ENCODE results near the gene MAP3K3.
A peak's percentile ranks its signal among the peaks of the same experiment; 100 is the strongest.

MAP3K3 gene

DNA sequence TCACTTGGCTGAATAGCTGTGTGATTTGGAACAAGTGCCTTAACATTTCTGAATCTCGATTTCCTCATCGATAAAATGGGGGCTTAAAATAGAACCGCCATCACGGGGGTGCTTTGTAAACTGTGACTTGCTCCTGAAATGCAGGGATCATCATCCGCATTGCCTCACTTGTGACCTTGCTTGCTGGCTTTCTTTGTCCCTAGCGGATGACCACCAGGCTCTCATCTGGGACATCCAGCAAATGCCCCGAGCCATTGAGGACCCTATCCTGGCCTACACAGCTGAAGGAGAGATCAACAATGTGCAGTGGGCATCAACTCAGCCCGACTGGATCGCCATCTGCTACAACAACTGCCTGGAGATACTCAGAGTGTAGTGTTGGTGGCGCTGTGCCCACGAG, 33.4 kb upstream of the MAP3K3 start:
- no peak overlapping the region for H3K27ac ChIP-seq
- TF ChIP-seq, protein P1, sequence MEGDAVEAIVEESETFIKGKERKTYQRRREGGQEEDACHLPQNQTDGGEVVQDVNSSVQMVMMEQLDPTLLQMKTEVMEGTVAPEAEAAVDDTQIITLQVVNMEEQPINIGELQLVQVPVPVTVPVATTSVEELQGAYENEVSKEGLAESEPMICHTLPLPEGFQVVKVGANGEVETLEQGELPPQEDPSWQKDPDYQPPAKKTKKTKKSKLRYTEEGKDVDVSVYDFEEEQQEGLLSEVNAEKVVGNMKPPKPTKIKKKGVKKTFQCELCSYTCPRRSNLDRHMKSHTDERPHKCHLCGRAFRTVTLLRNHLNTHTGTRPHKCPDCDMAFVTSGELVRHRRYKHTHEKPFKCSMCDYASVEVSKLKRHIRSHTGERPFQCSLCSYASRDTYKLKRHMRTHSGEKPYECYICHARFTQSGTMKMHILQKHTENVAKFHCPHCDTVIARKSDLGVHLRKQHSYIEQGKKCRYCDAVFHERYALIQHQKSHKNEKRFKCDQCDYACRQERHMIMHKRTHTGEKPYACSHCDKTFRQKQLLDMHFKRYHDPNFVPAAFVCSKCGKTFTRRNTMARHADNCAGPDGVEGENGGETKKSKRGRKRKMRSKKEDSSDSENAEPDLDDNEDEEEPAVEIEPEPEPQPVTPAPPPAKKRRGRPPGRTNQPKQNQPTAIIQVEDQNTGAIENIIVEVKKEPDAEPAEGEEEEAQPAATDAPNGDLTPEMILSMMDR (conservative IDR thresholded peaks at IDR 0.05) = no peak
- no peak for TF ChIP-seq ZFX (IDR thresholded peaks at IDR 0.05)

DNA sequence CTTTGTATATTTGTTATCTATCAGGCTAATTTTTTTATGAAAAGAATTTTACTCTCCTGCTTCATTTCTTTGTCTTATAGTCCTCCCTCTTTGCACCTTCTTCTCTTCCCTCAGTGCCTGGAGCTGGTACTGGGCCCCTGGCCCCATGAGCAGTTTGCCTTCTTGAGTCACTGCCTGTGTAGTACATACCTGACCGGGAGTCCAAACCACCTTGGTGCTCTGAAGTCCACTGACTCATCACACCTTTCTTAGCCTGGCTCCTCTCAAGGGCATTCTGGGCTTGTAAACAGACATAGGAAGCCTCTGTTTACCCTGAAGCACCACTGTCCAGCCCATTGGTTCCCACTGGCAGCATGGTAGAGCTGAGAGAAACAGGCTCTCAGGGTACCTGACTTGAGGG, 32.6 kb upstream of the MAP3K3 start:
- H3K27ac ChIP-seq = no peak overlapping the region
- TF ChIP-seq ZFX (IDR thresholded peaks at IDR 0.05) = no peak

DNA sequence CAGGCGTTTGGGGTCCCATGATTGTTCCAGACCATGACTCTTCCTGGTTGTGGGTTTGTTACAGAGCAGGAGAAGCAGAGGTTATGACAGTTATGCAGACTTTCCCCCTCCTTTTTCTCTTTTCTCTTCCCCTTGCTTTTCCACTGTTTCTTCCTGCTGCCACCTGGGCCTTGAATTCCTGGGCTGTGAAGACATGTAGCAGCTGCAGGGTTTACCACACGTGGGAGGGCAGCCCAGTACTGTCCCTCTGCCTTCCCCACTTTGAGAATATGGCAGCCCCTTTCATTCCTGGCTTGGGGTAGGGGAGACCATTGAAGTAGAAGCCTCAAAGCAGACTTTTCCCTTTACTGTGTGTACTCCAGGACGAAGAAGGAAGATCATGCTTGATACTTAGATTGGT, 29.4 kb upstream of the MAP3K3 start:
- H3K27ac ChIP-seq = no peak overlapping the region
- TF ChIP-seq, protein P1 (conservative IDR thresholded peaks at IDR 0.05) = no peak
- no peak for TF ChIP-seq ZFX (IDR thresholded peaks at IDR 0.05)

DNA sequence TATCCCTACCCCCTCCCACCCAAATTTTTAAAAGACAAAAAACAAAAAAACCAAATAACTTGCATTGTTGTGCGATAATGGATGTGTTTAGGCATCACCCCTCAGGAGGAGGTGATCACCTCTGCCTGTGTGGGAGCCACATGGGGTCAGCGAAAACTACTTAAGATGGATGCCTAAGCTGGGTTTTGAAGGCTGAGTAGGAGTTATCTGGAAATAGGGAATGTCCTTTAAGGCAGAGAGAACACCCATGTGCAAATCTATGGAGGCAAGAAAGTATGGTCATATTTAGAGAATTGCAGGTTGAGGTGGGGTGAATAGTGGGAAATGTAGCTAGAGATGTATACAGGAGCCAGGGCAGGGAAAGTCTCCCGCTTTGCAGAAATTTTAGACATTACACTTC, 27.1 kb upstream of the MAP3K3 start:
- no peak overlapping the region for H3K27ac ChIP-seq
- TF ChIP-seq, protein P1 (conservative IDR thresholded peaks at IDR 0.05) = no peak
- TF ChIP-seq ZFX (IDR thresholded peaks at IDR 0.05) = no peak

DNA sequence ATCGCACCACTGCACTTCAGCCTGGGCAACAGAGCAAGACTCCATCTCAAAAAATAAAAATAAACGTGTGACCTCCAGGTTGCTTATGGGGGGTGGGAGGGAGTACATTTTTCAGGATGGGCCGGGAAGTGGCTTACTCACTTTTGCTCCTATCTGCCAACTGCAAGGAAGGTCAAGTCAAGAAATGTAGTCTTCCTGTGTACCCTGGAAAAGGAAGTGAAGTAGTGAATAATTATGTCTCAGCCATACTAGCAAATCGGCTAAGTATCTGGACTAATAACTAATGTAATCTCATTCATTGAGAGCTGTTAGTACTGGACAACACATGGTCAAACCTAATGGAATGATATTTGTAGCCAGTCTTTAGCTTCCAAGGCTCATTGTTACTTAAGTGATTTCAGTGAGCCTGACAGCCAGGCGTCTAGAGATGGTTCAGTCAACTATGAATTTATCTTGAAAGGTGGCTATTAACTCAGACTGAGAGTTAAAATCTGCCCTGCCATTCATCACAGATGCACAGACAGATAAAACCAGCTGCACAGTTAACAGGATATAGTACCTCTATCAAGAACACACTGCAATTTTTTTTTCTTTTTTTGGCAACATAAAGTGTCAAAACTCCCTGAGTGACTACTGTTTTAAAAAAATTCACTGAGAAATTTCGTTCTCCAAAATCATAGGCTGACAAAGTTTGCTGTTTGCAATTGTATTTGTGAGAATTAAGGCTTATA, 25.2 kb upstream of the MAP3K3 start:
- TF ChIP-seq, protein P1 (conservative IDR thresholded peaks at IDR 0.05) = no peak
- no peak for TF ChIP-seq ZFX (IDR thresholded peaks at IDR 0.05)
- no peak overlapping the region for H3K27ac ChIP-seq

DNA sequence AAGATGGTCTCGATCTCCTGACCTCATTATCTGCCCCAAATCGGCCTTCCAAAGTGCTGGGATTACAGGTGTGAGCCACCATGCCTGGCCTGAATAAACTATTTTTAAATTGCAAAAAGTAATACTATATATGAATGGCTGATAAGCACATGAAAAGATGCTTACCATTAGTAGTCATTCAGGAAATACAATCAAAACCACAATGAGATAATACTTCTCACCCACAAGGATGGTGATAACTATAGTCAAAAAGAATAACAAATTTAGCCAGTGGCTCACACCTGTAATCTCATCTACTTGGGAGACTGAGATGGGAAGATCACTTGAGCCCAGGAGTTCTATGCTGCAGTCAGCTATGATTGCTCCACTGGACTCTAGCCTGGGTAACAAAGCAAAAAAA, 23.9 kb upstream of the MAP3K3 start:
- H3K27ac ChIP-seq = no peak overlapping the region
- TF ChIP-seq, protein P1 (conservative IDR thresholded peaks at IDR 0.05) = no peak
- no peak for TF ChIP-seq ZFX (IDR thresholded peaks at IDR 0.05)

DNA sequence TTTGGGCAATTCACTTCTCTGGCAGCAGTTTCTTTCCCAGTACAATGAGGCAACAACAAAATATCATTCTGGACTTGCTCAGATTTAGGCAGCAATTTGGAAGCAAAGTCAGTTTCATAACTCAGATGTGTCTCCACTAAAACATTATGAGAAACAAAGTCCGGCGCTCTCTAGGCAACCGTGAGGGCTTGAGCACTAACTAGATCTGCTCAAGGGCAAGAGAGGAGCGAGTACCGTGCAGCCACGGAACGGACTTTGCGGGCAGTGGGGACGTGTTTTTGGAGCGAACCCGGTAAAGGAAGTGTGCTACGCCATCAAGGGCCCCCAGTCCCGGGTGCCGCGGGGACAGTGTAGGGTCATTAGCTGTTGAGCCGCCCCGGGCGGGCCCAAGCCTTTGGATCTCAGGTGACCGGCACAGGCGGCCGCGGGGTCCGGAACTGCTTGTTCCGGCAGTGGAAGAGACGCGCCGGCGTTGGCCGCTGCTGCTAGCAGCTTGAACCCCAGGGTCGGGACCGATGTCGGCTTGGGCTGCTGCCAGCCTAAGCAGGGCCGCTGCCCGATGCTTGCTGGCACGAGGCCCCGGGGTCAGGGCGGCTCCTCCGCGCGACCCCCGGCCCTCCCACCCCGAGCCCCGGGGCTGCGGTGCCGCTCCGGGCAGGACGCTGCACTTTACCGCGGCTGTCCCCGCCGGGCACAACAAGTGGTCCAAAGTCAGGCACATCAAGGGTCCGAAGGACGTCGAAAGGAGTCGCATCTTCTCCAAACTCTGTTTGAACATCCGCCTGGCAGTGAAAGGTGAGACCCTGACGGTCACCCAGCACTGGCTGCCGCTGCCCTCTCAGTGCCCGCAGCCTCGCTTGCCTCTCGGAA, 21.4 kb upstream of the MAP3K3 start, which contains the start of gene TACO1:
Gene TACO1, plus strand, starts transcription at position 327 of the 870 bp plus-strand sequence. Its CDS starts 189 bp downstream, at position 516.
- H3K27ac ChIP-seq = peak within 1 kb of the TSS; percentile 93
- peak; percentile 90 for TF ChIP-seq ZFX (IDR thresholded peaks at IDR 0.05)
- TF ChIP-seq, protein P1 (conservative IDR thresholded peaks at IDR 0.05) = no peak
